ENCODE measurements around the gene AOC3. TPM values are rescaled to one million over a fixed set of nuclear protein-coding genes. Genes with fewer than 3 reads are reported as not detected.

Gene AOC3
- total and polyA plus RNA-seq, 2 of the 13 experiments (the other 11 are each of a cell fraction or from before 2014, with no cell fraction given) = 8.7 to 51.7 TPM

DNA sequence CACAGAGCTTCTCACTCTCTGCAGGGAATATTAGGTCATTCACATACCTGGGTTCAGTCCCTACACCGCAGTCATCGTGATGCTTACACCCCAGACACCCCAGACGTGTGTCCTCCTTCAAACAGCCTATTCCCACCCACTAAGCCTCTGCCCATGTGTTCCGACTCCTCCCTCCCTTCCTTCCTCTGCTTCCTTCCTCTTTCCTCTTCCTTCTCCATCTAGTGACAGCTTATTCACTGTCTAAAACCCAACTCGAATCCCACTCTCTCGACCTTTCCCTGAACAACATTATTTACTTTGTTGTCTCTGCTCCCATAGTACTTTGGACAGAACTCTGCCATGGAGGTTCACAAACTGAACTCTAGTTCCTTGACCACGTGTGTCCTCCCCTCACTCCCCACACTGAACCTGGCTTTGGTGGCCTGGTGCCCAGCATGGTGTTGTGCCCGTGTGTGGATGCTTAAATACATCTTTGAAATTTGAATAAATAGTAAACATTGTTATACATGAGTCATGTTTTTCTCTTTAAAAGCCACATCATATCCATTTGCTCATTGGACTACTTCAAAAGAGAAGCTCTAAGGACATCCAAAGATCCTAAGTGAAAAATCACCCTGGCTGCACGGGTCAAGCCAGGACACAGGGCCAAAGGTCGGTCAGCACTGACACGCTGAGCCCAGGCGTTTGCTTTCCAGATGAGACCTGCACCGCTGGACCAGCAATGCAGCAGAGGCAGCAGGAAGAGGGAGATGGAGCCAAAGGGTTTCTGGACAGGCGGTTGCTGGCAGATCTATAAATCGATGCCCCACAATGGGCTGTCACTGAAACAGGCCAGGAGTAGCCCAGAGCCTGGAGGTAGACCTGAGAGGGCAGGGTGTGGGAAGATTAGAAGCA, 35.5 kb downstream of the AOC3 start (continued):
- TF ChIP-seq, protein P1, sequence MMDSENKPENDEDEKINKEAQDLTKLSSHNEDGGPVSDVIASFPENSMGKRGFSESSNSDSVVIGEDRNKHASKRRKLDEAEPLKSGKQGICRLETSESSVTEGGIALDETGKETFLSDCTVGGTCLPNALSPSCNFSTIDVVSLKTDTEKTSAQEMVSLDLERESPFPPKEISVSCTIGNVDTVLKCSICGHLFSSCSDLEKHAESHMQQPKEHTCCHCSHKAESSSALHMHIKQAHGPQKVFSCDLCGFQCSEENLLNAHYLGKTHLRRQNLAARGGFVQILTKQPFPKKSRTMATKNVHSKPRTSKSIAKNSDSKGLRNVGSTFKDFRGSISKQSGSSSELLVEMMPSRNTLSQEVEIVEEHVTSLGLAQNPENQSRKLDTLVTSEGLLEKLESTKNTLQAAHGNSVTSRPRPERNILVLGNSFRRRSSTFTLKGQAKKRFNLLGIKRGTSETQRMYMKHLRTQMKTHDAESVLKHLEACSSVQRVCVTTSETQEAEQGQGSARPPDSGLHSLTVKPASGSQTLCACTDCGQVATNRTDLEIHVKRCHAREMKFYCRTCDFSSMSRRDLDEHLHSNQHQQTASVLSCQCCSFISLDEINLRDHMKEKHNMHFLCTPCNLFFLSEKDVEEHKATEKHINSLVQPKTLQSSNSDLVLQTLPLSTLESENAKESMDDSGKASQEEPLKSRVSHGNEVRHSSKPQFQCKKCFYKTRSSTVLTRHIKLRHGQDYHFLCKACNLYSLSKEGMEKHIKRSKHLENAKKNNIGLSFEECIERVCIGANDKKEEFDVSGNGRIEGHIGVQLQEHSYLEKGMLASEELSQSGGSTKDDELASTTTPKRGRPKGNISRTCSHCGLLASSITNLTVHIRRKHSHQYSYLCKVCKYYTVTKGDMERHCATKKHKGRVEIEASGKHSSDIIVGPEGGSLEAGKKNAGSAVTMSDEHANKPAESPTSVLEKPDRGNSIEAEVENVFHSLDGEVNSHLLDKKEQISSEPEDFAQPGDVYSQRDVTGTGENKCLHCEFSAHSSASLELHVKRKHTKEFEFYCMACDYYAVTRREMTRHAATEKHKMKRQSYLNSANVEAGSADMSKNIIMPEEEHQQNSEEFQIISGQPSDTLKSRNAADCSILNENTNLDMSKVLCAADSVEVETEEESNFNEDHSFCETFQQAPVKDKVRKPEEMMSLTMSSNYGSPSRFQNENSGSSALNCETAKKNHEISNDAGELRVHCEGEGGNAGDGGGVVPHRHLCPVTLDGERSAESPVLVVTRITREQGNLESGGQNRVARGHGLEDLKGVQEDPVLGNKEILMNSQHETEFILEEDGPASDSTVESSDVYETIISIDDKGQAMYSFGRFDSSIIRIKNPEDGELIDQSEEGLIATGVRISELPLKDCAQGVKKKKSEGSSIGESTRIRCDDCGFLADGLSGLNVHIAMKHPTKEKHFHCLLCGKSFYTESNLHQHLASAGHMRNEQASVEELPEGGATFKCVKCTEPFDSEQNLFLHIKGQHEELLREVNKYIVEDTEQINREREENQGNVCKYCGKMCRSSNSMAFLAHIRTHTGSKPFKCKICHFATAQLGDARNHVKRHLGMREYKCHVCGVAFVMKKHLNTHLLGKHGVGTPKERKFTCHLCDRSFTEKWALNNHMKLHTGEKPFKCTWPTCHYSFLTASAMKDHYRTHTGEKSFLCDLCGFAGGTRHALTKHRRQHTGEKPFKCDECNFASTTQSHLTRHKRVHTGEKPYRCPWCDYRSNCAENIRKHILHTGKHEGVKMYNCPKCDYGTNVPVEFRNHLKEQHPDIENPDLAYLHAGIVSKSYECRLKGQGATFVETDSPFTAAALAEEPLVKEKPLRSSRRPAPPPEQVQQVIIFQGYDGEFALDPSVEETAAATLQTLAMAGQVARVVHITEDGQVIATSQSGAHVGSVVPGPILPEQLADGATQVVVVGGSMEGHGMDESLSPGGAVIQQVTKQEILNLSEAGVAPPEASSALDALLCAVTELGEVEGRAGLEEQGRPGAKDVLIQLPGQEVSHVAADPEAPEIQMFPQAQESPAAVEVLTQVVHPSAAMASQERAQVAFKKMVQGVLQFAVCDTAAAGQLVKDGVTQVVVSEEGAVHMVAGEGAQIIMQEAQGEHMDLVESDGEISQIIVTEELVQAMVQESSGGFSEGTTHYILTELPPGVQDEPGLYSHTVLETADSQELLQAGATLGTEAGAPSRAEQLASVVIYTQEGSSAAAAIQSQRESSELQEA (CRISPR knock-in tag; IDR thresholded peaks at IDR 0.05; ENCODE audit: not compliant biosample characterization) = no peak
- no peak; the same call in none of the 2 replicates for TF ChIP-seq ZNF878 (CRISPR knock-in tag; IDR thresholded peaks at IDR 0.05)
- peak; percentile 22; the same call in 1 of the 2 replicates for TF ChIP-seq ETV5 (CRISPR knock-in tag; IDR thresholded peaks at IDR 0.05; ENCODE audit: borderline replicate concordance)
- no peak; the same call in 1 of the 2 replicates for TF ChIP-seq ZNF780A (CRISPR knock-in tag; IDR thresholded peaks at IDR 0.05)
- TF ChIP-seq EZH2 (conservative IDR thresholded peaks at IDR 0.05; ENCODE audit: low read depth, low read length) = no peak
- peak; percentile 63 for TF ChIP-seq ZFY (CRISPR knock-in tag; IDR thresholded peaks at IDR 0.05)
- TF ChIP-seq, protein P2, sequence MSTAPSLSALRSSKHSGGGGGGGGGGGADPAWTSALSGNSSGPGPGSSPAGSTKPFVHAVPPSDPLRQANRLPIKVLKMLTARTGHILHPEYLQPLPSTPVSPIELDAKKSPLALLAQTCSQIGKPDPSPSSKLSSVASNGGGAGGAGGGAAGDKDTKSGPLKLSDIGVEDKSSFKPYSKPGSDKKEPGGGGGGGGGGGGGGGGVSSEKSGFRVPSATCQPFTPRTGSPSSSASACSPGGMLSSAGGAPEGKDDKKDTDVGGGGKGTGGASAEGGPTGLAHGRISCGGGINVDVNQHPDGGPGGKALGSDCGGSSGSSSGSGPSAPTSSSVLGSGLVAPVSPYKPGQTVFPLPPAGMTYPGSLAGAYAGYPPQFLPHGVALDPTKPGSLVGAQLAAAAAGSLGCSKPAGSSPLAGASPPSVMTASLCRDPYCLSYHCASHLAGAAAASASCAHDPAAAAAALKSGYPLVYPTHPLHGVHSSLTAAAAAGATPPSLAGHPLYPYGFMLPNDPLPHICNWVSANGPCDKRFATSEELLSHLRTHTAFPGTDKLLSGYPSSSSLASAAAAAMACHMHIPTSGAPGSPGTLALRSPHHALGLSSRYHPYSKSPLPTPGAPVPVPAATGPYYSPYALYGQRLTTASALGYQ (CRISPR knock-in tag; IDR thresholded peaks at IDR 0.05) = peak; percentile 87; the same call in 1 of the 2 replicates
- TF ChIP-seq ISX (CRISPR knock-in tag; conservative IDR thresholded peaks at IDR 0.05) = no peak; the same call in 1 of the 2 replicates
- no peak for TF ChIP-seq THAP8 (CRISPR knock-in tag; IDR thresholded peaks at IDR 0.05; ENCODE audit: borderline replicate concordance)
- peak; percentile 45; the same call in 1 of the 2 replicates for TF ChIP-seq ZNF138 (CRISPR knock-in tag; IDR thresholded peaks at IDR 0.05; ENCODE audit: low read depth)
- no peak for TF ChIP-seq XRCC5 (optimal IDR thresholded peaks at IDR 0.05; ENCODE audit: low read length)
- TF ChIP-seq RCOR2 (CRISPR knock-in tag; IDR thresholded peaks at IDR 0.05) = peak; percentile 85
- no peak for TF ChIP-seq STAT5B (CRISPR knock-in tag; IDR thresholded peaks at IDR 0.05)
- no peak for TF ChIP-seq SCMH1 (CRISPR knock-in tag; IDR thresholded peaks at IDR 0.05; ENCODE audit: borderline replicate concordance)
- TF ChIP-seq GATAD2A (CRISPR knock-in tag; IDR thresholded peaks at IDR 0.05) = peak; percentile 94

Data from HepG2 (cell line).